ENCODE data around the gene KIRREL1.

The KIRREL1 gene

GRCh38 chr1:158148468-158148867, 155.0 kb downstream of the KIRREL1 start:
- TF ChIP-seq CTCF (conservative IDR thresholded peaks at IDR 0.05) (no peak), ZFX (IDR thresholded peaks at IDR 0.05) (no peak)
- no peak overlapping the region for H3K27ac ChIP-seq

- H3K27ac ChIP-seq, result no peak overlapping the region
- no peak for TF ChIP-seq ZFX (IDR thresholded peaks at IDR 0.05)
- no peak for TF ChIP-seq CTCF (conservative IDR thresholded peaks at IDR 0.05)
Measured at GRCh38 chr1:158149175-158149574, 155.7 kb downstream of the KIRREL1 start.

Measured in C4-2B (cell line).